Measurements from ENCODE around the gene MMP7.

The MMP7 gene

GRCh38 chr11:102528618-102529017 is 1.9 kb downstream of the MMP7 start:
- no peaks in the 10 kb centered on the region for H3K79me1 ChIP-seq (ENCODE audit: low read length)
- no peak overlapping the region for H2BK5ac ChIP-seq (ENCODE audit: low read depth, low read length, poor library complexity)
- H3K27me3 ChIP-seq (ENCODE audit: insufficient read depth, low read length): no peaks in the 10 kb centered on the region
- H3K4me2 ChIP-seq (ENCODE audit: low read length): no peak overlapping the region
- H2AFZ ChIP-seq (ENCODE audit: insufficient read depth, low read length, poor library complexity): no peak overlapping the region
- no peak overlapping the region for H3K14ac ChIP-seq (ENCODE audit: low read length)
- no peak overlapping the region for H3K4me3 ChIP-seq (ENCODE audit: low read depth, low read length)
- H4K12ac ChIP-seq (ENCODE audit: low read depth, low read length): no peak overlapping the region
- no peak overlapping the region for H3K4ac ChIP-seq (ENCODE audit: low read depth, low read length)
- H4K8ac ChIP-seq (ENCODE audit: low read depth, low read length): no peak overlapping the region
- H3K79me2 ChIP-seq (ENCODE audit: control insufficient read depth, insufficient read depth, low read length, poor library complexity): no peaks in the 10 kb centered on the region
- H3K23ac ChIP-seq (ENCODE audit: low read length): no peak overlapping the region
- H2BK12ac ChIP-seq (ENCODE audit: low read length): no peak overlapping the region
- DNase-seq: peak in 1 of 2 donors; percentile 50
- H3K9ac ChIP-seq (ENCODE audit: low read length): no peak overlapping the region
- no peak overlapping the region for H3K27ac ChIP-seq (ENCODE audit: low read depth, low read length)
- no peak overlapping the region for H2AK5ac ChIP-seq (ENCODE audit: low read length)
- no peak overlapping the region for H2BK120ac ChIP-seq (ENCODE audit: insufficient read depth, low read length, poor library complexity)
- no peaks in the 10 kb centered on the region for H3K4me1 ChIP-seq (ENCODE audit: control insufficient read depth in 1 of 2, insufficient read depth in 2 of 2, low read length in 2 of 2)
- H4K91ac ChIP-seq (ENCODE audit: low read depth, low read length): no peak overlapping the region
- no peaks in the 10 kb centered on the region for H3K9me3 ChIP-seq (ENCODE audit: insufficient read depth, low read depth, low read length)
- H3K18ac ChIP-seq (ENCODE audit: low read length): no peak overlapping the region
- no peaks in the 10 kb centered on the region for H3K36me3 ChIP-seq (ENCODE audit: control insufficient read depth in 1 of 2, insufficient read depth in 2 of 2, low read length in 2 of 2)

DNA sequence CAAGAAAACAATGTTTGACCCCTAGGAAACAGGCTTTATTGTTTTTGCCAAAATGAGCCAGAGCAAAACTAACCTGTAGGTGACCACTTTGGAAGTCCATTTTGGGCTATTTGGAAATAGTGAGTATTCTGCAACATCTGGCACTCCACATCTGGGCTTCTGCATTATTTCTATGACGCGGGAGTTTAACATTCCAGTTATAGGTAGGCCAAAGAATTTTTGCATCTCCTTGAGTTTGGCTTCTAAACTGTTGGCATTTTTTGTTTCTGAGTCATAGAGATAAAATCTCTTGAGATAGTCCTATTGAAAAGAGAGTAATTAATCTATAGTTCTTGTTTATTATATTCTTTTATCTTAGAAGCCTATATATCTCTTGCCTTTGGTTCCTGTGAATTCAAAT is 2.9 kb downstream of the MMP7 start:
- Histone ChIP-seq H3K18ac (ENCODE audit: low read length) (no peak overlapping the region), H3K79me1 (ENCODE audit: low read length) (no peaks in the 10 kb centered on the region), H3K36me3 (ENCODE audit: control insufficient read depth in 1 of 2, insufficient read depth in 2 of 2, low read length in 2 of 2) (no peaks in the 10 kb centered on the region), H2BK12ac (ENCODE audit: low read length) (no peak overlapping the region), H3K9me3 (ENCODE audit: insufficient read depth, low read depth, low read length) (no peaks in the 10 kb centered on the region), H3K27ac (ENCODE audit: low read depth, low read length) (no peak overlapping the region), H4K8ac (ENCODE audit: low read depth, low read length) (no peak overlapping the region), H2BK120ac (ENCODE audit: insufficient read depth, low read length, poor library complexity) (no peak overlapping the region), H2AK5ac (ENCODE audit: low read length) (no peak overlapping the region), H3K9ac (ENCODE audit: low read length) (no peak overlapping the region), H3K27me3 (ENCODE audit: insufficient read depth, low read length) (no peaks in the 10 kb centered on the region), H3K4me1 (ENCODE audit: control insufficient read depth in 1 of 2, insufficient read depth in 2 of 2, low read length in 2 of 2) (no peaks in the 10 kb centered on the region), H3K4me2 (ENCODE audit: low read length) (no peak overlapping the region), H3K14ac (ENCODE audit: low read length) (no peak overlapping the region), H3K23ac (ENCODE audit: low read length) (no peak overlapping the region), H2AFZ (ENCODE audit: insufficient read depth, low read length, poor library complexity) (no peak overlapping the region), H3K79me2 (ENCODE audit: control insufficient read depth, insufficient read depth, low read length, poor library complexity) (no peaks in the 10 kb centered on the region), H2BK5ac (ENCODE audit: low read depth, low read length, poor library complexity) (no peak overlapping the region), H3K4ac (ENCODE audit: low read depth, low read length) (no peak overlapping the region), H4K91ac (ENCODE audit: low read depth, low read length) (no peak overlapping the region), H3K4me3 (ENCODE audit: low read depth, low read length) (no peak overlapping the region), H4K12ac (ENCODE audit: low read depth, low read length) (no peak overlapping the region)
- DNase-seq: peak; percentile 13 to 73
- no CpG with 5 or more reads among the region's 2 CpGs for WGBS (ENCODE audit: extremely low coverage, insufficient coverage, insufficient read length)

DNA sequence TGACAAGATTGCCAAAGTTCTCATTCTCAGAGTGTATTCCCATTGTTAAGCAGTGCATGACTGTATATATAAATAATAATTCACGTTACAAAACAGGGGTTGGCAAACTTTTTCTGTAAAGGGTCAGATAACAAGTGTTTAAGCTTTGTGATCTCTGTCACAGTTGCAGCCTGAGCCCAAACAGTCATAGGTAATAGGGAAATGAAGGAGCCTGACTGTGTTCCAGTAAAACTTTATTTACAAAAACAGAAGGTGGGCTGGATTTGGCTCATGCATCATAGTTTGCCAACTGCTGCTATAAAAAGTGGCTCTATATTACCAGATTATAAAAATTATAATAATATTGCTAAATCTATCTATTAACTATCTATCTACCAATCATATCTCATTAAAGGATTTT is 3.5 kb downstream of the MMP7 start:
- Histone ChIP-seq H2BK12ac (ENCODE audit: low read length) (no peak overlapping the region), H4K8ac (ENCODE audit: low read depth, low read length) (no peak overlapping the region), H3K9me3 (ENCODE audit: insufficient read depth, low read depth, low read length) (no peaks in the 10 kb centered on the region), H3K14ac (ENCODE audit: low read length) (no peak overlapping the region), H2BK5ac (ENCODE audit: low read depth, low read length, poor library complexity) (no peak overlapping the region), H3K79me1 (ENCODE audit: low read length) (no peaks in the 10 kb centered on the region), H2BK120ac (ENCODE audit: insufficient read depth, low read length, poor library complexity) (no peak overlapping the region), H3K4me1 (ENCODE audit: control insufficient read depth in 1 of 2, insufficient read depth in 2 of 2, low read length in 2 of 2) (no peaks in the 10 kb centered on the region), H3K79me2 (ENCODE audit: control insufficient read depth, insufficient read depth, low read length, poor library complexity) (no peaks in the 10 kb centered on the region), H3K27ac (ENCODE audit: low read depth, low read length) (no peak overlapping the region), H3K18ac (ENCODE audit: low read length) (no peak overlapping the region), H3K27me3 (ENCODE audit: insufficient read depth, low read length) (no peaks in the 10 kb centered on the region), H3K4me2 (ENCODE audit: low read length) (no peak overlapping the region), H3K9ac (ENCODE audit: low read length) (no peak overlapping the region), H4K12ac (ENCODE audit: low read depth, low read length) (no peak overlapping the region), H2AK5ac (ENCODE audit: low read length) (no peak overlapping the region), H3K36me3 (ENCODE audit: control insufficient read depth in 1 of 2, insufficient read depth in 2 of 2, low read length in 2 of 2) (no peaks in the 10 kb centered on the region), H3K4ac (ENCODE audit: low read depth, low read length) (no peak overlapping the region), H3K23ac (ENCODE audit: low read length) (no peak overlapping the region), H4K91ac (ENCODE audit: low read depth, low read length) (no peak overlapping the region), H2AFZ (ENCODE audit: insufficient read depth, low read length, poor library complexity) (no peak overlapping the region), H3K4me3 (ENCODE audit: low read depth, low read length) (no peak overlapping the region)
- no peak for DNase-seq
- no CpG with 5 or more reads among the region's 1 CpG for WGBS (ENCODE audit: extremely low coverage, insufficient coverage, insufficient read length)

DNA sequence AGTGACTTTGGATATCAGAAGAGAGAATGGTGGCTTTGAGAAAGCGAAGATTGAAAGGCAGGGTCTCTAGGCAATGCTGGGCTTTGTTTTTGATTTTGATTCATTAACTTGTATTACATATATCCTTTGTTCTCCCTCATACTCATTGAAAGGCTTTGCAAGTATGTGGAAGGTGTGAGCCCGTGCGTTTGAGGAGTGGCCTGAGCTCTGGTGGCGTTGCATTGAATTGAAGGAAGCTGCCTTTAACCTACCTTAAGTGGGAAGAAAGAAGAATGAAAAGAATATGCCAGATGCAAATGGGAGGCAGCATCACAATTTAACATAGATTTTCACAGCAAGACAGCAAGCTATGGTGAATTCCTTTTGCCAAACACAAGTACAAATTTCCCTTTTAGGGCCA is 6.7 kb downstream of the MMP7 start:
- H3K4ac ChIP-seq (ENCODE audit: low read depth, low read length): no peak overlapping the region
- H2BK12ac ChIP-seq (ENCODE audit: low read length): no peak overlapping the region
- H3K27me3 ChIP-seq (ENCODE audit: insufficient read depth, low read length): no peaks in the 10 kb centered on the region
- H3K4me2 ChIP-seq (ENCODE audit: low read length): no peak overlapping the region
- no peak for DNase-seq
- H3K27ac ChIP-seq (ENCODE audit: low read depth, low read length): no peak overlapping the region
- no peak overlapping the region for H3K23ac ChIP-seq (ENCODE audit: low read length)
- H3K14ac ChIP-seq (ENCODE audit: low read length): no peak overlapping the region
- no peaks in the 10 kb centered on the region for H3K79me2 ChIP-seq (ENCODE audit: control insufficient read depth, insufficient read depth, low read length, poor library complexity)
- H3K9me3 ChIP-seq (ENCODE audit: insufficient read depth, low read depth, low read length): no peaks in the 10 kb centered on the region
- no peak overlapping the region for H2BK5ac ChIP-seq (ENCODE audit: low read depth, low read length, poor library complexity)
- no peak overlapping the region for H4K12ac ChIP-seq (ENCODE audit: low read depth, low read length)
- no peak overlapping the region for H3K18ac ChIP-seq (ENCODE audit: low read length)
- H2BK120ac ChIP-seq (ENCODE audit: insufficient read depth, low read length, poor library complexity): no peak overlapping the region
- no peak overlapping the region for H2AFZ ChIP-seq (ENCODE audit: insufficient read depth, low read length, poor library complexity)
- H3K4me1 ChIP-seq (ENCODE audit: control insufficient read depth in 1 of 2, insufficient read depth in 2 of 2, low read length in 2 of 2): no peaks in the 10 kb centered on the region
- WGBS (ENCODE audit: extremely low coverage, insufficient coverage, insufficient read length): no CpG with 5 or more reads among the region's 4 CpGs
- no peaks in the 10 kb centered on the region for H3K36me3 ChIP-seq (ENCODE audit: control insufficient read depth in 1 of 2, insufficient read depth in 2 of 2, low read length in 2 of 2)
- H4K91ac ChIP-seq (ENCODE audit: low read depth, low read length): no peak overlapping the region
- H2AK5ac ChIP-seq (ENCODE audit: low read length): no peak overlapping the region
- H3K4me3 ChIP-seq (ENCODE audit: low read depth, low read length): no peak overlapping the region
- no peak overlapping the region for H4K8ac ChIP-seq (ENCODE audit: low read depth, low read length)
- H3K9ac ChIP-seq (ENCODE audit: low read length): no peak overlapping the region
- H3K79me1 ChIP-seq (ENCODE audit: low read length): no peaks in the 10 kb centered on the region

GRCh38 chr11:102523189-102523570 is 7.4 kb downstream of the MMP7 start:
- no peak overlapping the region for H2BK120ac ChIP-seq (ENCODE audit: insufficient read depth, low read length, poor library complexity)
- no peaks in the 10 kb centered on the region for H3K36me3 ChIP-seq (ENCODE audit: control insufficient read depth in 1 of 2, insufficient read depth in 2 of 2, low read length in 2 of 2)
- H3K23ac ChIP-seq (ENCODE audit: low read length): no peak overlapping the region
- no peak overlapping the region for H3K4me3 ChIP-seq (ENCODE audit: low read depth, low read length)
- H2AFZ ChIP-seq (ENCODE audit: insufficient read depth, low read length, poor library complexity): no peak overlapping the region
- H3K79me2 ChIP-seq (ENCODE audit: control insufficient read depth, insufficient read depth, low read length, poor library complexity): no peaks in the 10 kb centered on the region
- H3K9me3 ChIP-seq (ENCODE audit: insufficient read depth, low read depth, low read length): no peaks in the 10 kb centered on the region
- no peak overlapping the region for H2BK12ac ChIP-seq (ENCODE audit: low read length)
- H3K79me1 ChIP-seq (ENCODE audit: low read length): no peaks in the 10 kb centered on the region
- H4K12ac ChIP-seq (ENCODE audit: low read depth, low read length): no peak overlapping the region
- H3K4me2 ChIP-seq (ENCODE audit: low read length): no peak overlapping the region
- no peaks in the 10 kb centered on the region for H3K4me1 ChIP-seq (ENCODE audit: control insufficient read depth in 1 of 2, insufficient read depth in 2 of 2, low read length in 2 of 2)
- no peaks in the 10 kb centered on the region for H3K27me3 ChIP-seq (ENCODE audit: insufficient read depth, low read length)
- no CpG with 5 or more reads among the region's 2 CpGs for WGBS (ENCODE audit: extremely low coverage, insufficient coverage, insufficient read length)
- no peak overlapping the region for H3K4ac ChIP-seq (ENCODE audit: low read depth, low read length)
- no peak overlapping the region for H3K18ac ChIP-seq (ENCODE audit: low read length)
- no peak overlapping the region for H4K91ac ChIP-seq (ENCODE audit: low read depth, low read length)
- no peak overlapping the region for H2AK5ac ChIP-seq (ENCODE audit: low read length)
- no peak overlapping the region for H3K9ac ChIP-seq (ENCODE audit: low read length)
- H4K8ac ChIP-seq (ENCODE audit: low read depth, low read length): no peak overlapping the region
- no peak overlapping the region for H2BK5ac ChIP-seq (ENCODE audit: low read depth, low read length, poor library complexity)
- no peak overlapping the region for H3K27ac ChIP-seq (ENCODE audit: low read depth, low read length)
- DNase-seq: no peak
- no peak overlapping the region for H3K14ac ChIP-seq (ENCODE audit: low read length)
